Spleen (tissue), 11 donors: ENCODE measurements around the gene MYO18B. TPM values are rescaled to one million over a fixed set of nuclear protein-coding genes. Genes with fewer than 3 reads are reported as not detected.

Source experiments
- DNase-seq: peaks from one replicate; pipeline ENCODE4 v3.0.0-alpha.2; 2020
- H3K27ac ChIP-seq, 8 donors: fragments of 200-600 bp; sonication (generic) in 7 of 8; 1 replicate in 4 of 8; 2 replicates in 4 of 8; pipeline versions ENCODE4 v1.5.0 to v1.8.0; 2016 to 2021; ENCODE audit warnings: inconsistent platforms in 4 of 8, mild to moderate bottlenecking in 4 of 8, moderate library complexity in 1 of 8
- H3K27me3 ChIP-seq, 7 donors: fragments of 200-600 bp; sonication (generic) in 6 of 7; replicated peaks in 1 of 7; 1 replicate in 4 of 7; 2 replicates in 3 of 7; pipeline versions ENCODE4 v1.5.0 to v1.8.0; 2016 to 2021; ENCODE audit warnings: inconsistent platforms in 3 of 7, mild to moderate bottlenecking in 1 of 7
- H3K36me3 ChIP-seq, 6 donors: fragments of 200-600 bp; sonication (generic) in 5 of 6; 1 replicate in 4 of 6; 2 replicates in 2 of 6; pipeline versions ENCODE4 v1.5.0 to v1.8.0; 2016 to 2021; ENCODE audit warnings: inconsistent platforms in 2 of 6
- H3K4me1 ChIP-seq, 6 donors: fragments of 200-600 bp; sonication (generic) in 5 of 6; 1 replicate in 3 of 6; 2 replicates in 3 of 6; pipeline versions ENCODE4 v1.5.0 to v1.8.0; 2016 to 2021; ENCODE audit warnings: inconsistent platforms in 3 of 6
- H3K4me3 ChIP-seq, 8 donors: fragments of 200-600 bp; sonication (generic) in 7 of 8; 1 replicate in 4 of 8; 2 replicates in 4 of 8; pipeline versions ENCODE4 v1.5.0 to v1.8.0; 2016 to 2021; ENCODE audit warnings: inconsistent platforms in 4 of 8, mild to moderate bottlenecking in 4 of 8, moderate library complexity in 2 of 8
- H3K9me3 ChIP-seq, 8 donors: fragments of 200-600 bp; sonication (generic) in 7 of 8; 1 replicate in 4 of 8; 2 replicates in 4 of 8; pipeline versions ENCODE4 v1.5.0 to v1.8.0; 2016 to 2021; ENCODE audit warnings: inconsistent platforms in 4 of 8
- CTCF ChIP-seq, 11 experiments: fragments of 200-600 bp in 7 of 11; fragments of 450-650 bp in 4 of 11; sonication (generic) in 4 of 11; IDR thresholded peaks in 8 of 11; conservative IDR thresholded peaks in 3 of 11; 1 replicate in 7 of 11; 2 replicates in 4 of 11; pipeline versions ENCODE4 v1.4.0 to v1.8.0; 2016 to 2021; ENCODE audit warnings: antibody characterized with exemption in 11 of 11, inconsistent platforms in 4 of 11, mild to moderate bottlenecking in 1 of 11
- POLR2A ChIP-seq, 3 donors: fragments of 450-650 bp; IDR thresholded peaks; one replicate each; pipeline ENCODE4 v1.5.1; 2017; ENCODE audit warnings: antibody characterized with exemption in 3 of 3, mild to moderate bottlenecking in 1 of 3
- POLR2AphosphoS5 ChIP-seq, 3 donors: sonication (generic); formaldehyde crosslinking; IDR thresholded peaks; one replicate each; pipeline ENCODE4 v1.5.1; 2017; ENCODE audit warnings: antibody characterized with exemption in 3 of 3
- WGBS, 5 donors: extraction: QIAGEN DNeasy Blood & Tissue Kit in 3 of 5; methylation state at CpG; one replicate each; pipeline versions ENCODE4 v1.1.5 to v1.1.7; 2013 to 2018; 5-methylcytosine and 5-hydroxymethylcytosine counted together
- intact Hi-C: fragments of 100-400 bp; cut with DNase I; formaldehyde crosslinking; loops from one replicate; pipeline ENCODE4 v1.15.0; 2023; ENCODE audit warnings: low total_unique reads
- polyA plus RNA-seq, 3 donors: library from polyadenylated mRNA; stranded (reverse); fragments of 200-250 nt; gene quantifications; one replicate each; pipeline ENCODE4 v1.2.1, GENCODE V29; 2013
- total RNA-seq, 7 donors: library from RNA; depleted of rRNA in 3 of 7; stranded (reverse); fragments of >200 nt in 3 of 7; fragmentation: NEBNext Ultra II Directional in 4 of 7; extraction: Animal tissue kit (Norgen Biotek cat#: 25700) in 4 of 7; gene quantifications; one replicate each; pipeline versions ENCODE4 v1.1.0 to v1.2.1, GENCODE V29; 2016 to 2021
- donor health status: healthy with polysubstance abuse.
- donor health status: DM: no; HTN: no; CAD: no; lungs with moderate emphysema.
- donor health status: DM: no; HTN: no; CAD: no.
- donor health status: Bipolar disorder and iron deficiency.
- donor health status: healthy.
- donor health status: DM: no; HTN: no; CAD: no.
- donor health status: DM: yes; HTN: yes; CAD: no.

Gene MYO18B
- total and polyA plus RNA-seq, 10 donors = under 0.01 to 0.79 (median 0.12) TPM

GRCh38 chr22:26041931-26042330 lies 299.9 kb downstream of the MYO18B start:
- WGBS, 5 donors = 51 to 87% (median 72%) methylated on average over 2 to 4 of the region's 4 CpGs

GRCh38 chr22:26043031-26043430 lies 301.0 kb downstream of the MYO18B start:
- TF ChIP-seq CTCF (IDR thresholded peaks at IDR 0.05 in 8 of 11, conservative IDR thresholded peaks at IDR 0.05 in 3 of 11) (no peak), POLR2AphosphoS5 (IDR thresholded peaks at IDR 0.05) (no peak), POLR2A (IDR thresholded peaks at IDR 0.05) (no peak)
- intact Hi-C loops = no loop called here
- no peaks in the 10 kb centered on the region for H3K4me1 ChIP-seq
- no peaks in the 10 kb centered on the region for H3K9me3 ChIP-seq
- no peaks in the 10 kb centered on the region for H3K36me3 ChIP-seq
- WGBS, 5 donors = 65 to 85% (median 73%) methylated on average over 2 of the region's 2 CpGs
- H3K27ac ChIP-seq = no peak overlapping the region
- H3K4me3 ChIP-seq = no peak overlapping the region
- DNase-seq = no peak
- H3K27me3 ChIP-seq = peaks cover 0 to 30% (median 0%) of the 10 kb centered on the region in 7 donors

More at GRCh38 chr22:26041931-26042330, 299.9 kb downstream of the MYO18B start:
- Histone ChIP-seq H3K9me3 (peaks cover 0 to 3% (median 0%) of the 10 kb centered on the region in 8 donors), H3K36me3 (no peaks in the 10 kb centered on the region), H3K27me3 (peaks cover 0 to 19% (median 0%) of the 10 kb centered on the region in 7 donors), H3K27ac (no peak overlapping the region), H3K4me1 (no peaks in the 10 kb centered on the region), H3K4me3 (no peak overlapping the region)
- TF ChIP-seq POLR2A (IDR thresholded peaks at IDR 0.05) (no peak), CTCF (IDR thresholded peaks at IDR 0.05 in 8 of 11, conservative IDR thresholded peaks at IDR 0.05 in 3 of 11) (no peak), POLR2AphosphoS5 (IDR thresholded peaks at IDR 0.05) (no peak)
- no peak for DNase-seq
- intact Hi-C loops = no loop called here

GRCh38 chr22:26045051-26045450 lies 303.1 kb downstream of the MYO18B start:
- WGBS, 5 donors = 79 to 92% (median 90%) methylated on average over 2 of the region's 2 CpGs
- no peak for TF ChIP-seq CTCF (IDR thresholded peaks at IDR 0.05 in 8 of 11, conservative IDR thresholded peaks at IDR 0.05 in 3 of 11)
- no peak for TF ChIP-seq POLR2AphosphoS5 (IDR thresholded peaks at IDR 0.05)
- no peak for TF ChIP-seq POLR2A (IDR thresholded peaks at IDR 0.05)
- Histone ChIP-seq H3K9me3 (no peaks in the 10 kb centered on the region), H3K36me3 (no peaks in the 10 kb centered on the region), H3K4me1 (no peaks in the 10 kb centered on the region), H3K27ac (no peak overlapping the region), H3K27me3 (peaks cover 0 to 50% (median 0%) of the 10 kb centered on the region in 7 donors), H3K4me3 (no peak overlapping the region)
- intact Hi-C loops = no loop called here
- DNase-seq = no peak

GRCh38 chr22:26045860-26046259 lies 303.9 kb downstream of the MYO18B start:
- WGBS, 5 donors = 75 to 85% (median 81%) methylated on average over 3 of the region's 3 CpGs
- no peak for DNase-seq
- no peak overlapping the region for H3K4me3 ChIP-seq
- TF ChIP-seq POLR2A (IDR thresholded peaks at IDR 0.05) = no peak
- TF ChIP-seq POLR2AphosphoS5 (IDR thresholded peaks at IDR 0.05) = no peak
- no peak for TF ChIP-seq CTCF (IDR thresholded peaks at IDR 0.05 in 8 of 11, conservative IDR thresholded peaks at IDR 0.05 in 3 of 11)
- intact Hi-C loops = no loop called here
- H3K9me3 ChIP-seq = no peaks in the 10 kb centered on the region
- H3K4me1 ChIP-seq = no peaks in the 10 kb centered on the region
- H3K27me3 ChIP-seq = peaks cover 0 to 58% (median 0%) of the 10 kb centered on the region in 7 donors
- no peak overlapping the region for H3K27ac ChIP-seq
- no peaks in the 10 kb centered on the region for H3K36me3 ChIP-seq
